H1 (cell line): ENCODE results near the gene LRP1. TPM values are rescaled to one million over a fixed set of nuclear protein-coding genes. Genes with fewer than 3 reads are reported as not detected.

ENCODE experiments used
- CTCF ChIA-PET: fragments of 300-600 bp; sonication (Branson Sonifier 250); formaldehyde crosslinking; loops from one replicate; lab custom pipeline; 2021; ENCODE audit not compliant: partially characterized antibody; lab: Charles Lee
- POLR2A ChIA-PET: fragments of 300-600 bp; sonication (Branson Sonifier 250); formaldehyde crosslinking; loops from one replicate; lab custom pipeline; 2021; ENCODE audit warnings: inconsistent platforms; ENCODE audit not compliant: partially characterized antibody; lab: Charles Lee
- DNase-seq, 2 experiments: peaks; one replicate each; pipeline versions ENCODE4 v3.0.0 to v3.0.0-alpha.2; 2010 to 2022; ENCODE audit warnings: low spot score in 2 of 2, low read depth in 1 of 2, mixed read lengths in 1 of 2
- FAIRE-seq: peaks from 2 replicates; lab custom pipeline; 2011; peaks lifted over from hg19 to GRCh38; lab: Jason Lieb, UNC
- H2AFZ ChIP-seq: 2 replicates; pipeline ENCODE4 v1.8.1; 2012; ENCODE audit warnings: low read length, inconsistent platforms
- H2AK5ac ChIP-seq: 2 replicates; pipeline ENCODE4 v1.6.1; 2013; ENCODE audit warnings: low read depth, low read length
- H2BK120ac ChIP-seq: replicated peaks from 2 replicates; pipeline ENCODE3; 2013; ENCODE audit warnings: low read depth, low read length, inconsistent platforms
- H2BK12ac ChIP-seq: 2 replicates; pipeline ENCODE4 v1.6.1; 2013; ENCODE audit warnings: low read depth, low read length
- H2BK15ac ChIP-seq: 2 replicates; pipeline ENCODE4 v1.6.1; 2013; ENCODE audit warnings: low read length
- H2BK20ac ChIP-seq: 2 replicates; pipeline ENCODE4 v1.6.1; 2013; ENCODE audit warnings: low read length
- H2BK5ac ChIP-seq: 2 replicates; pipeline ENCODE4 v1.6.1; 2013; ENCODE audit warnings: low read depth, low read length
- H3K14ac ChIP-seq: 2 replicates; pipeline ENCODE4 v1.6.1; 2013; ENCODE audit warnings: inconsistent platforms; ENCODE audit not compliant: insufficient read length
- H3K18ac ChIP-seq: 2 replicates; pipeline ENCODE4 v1.6.1; 2013; ENCODE audit warnings: low read length; ENCODE audit errors: extremely low read depth
- H3K23ac ChIP-seq: 2 replicates; pipeline ENCODE4 v1.6.1; 2013; ENCODE audit warnings: inconsistent platforms; ENCODE audit not compliant: insufficient read length
- H3K23me2 ChIP-seq: 2 replicates; pipeline ENCODE4 v1.6.1; 2013; ENCODE audit warnings: low read depth, low read length
- H3K27ac ChIP-seq: 2 replicates; pipeline ENCODE4 v1.6.1; 2011; ENCODE audit warnings: low read depth, low read length, inconsistent platforms
- H3K27me3 ChIP-seq, 4 experiments: replicated peaks in 1 of 4; 1 replicate in 1 of 4; 2 replicates in 3 of 4; pipeline versions ENCODE4 v1.6.1 to v1.8.1; 2011 to 2013; ENCODE audit warnings: low read length in 3 of 4, mild to moderate bottlenecking in 3 of 4, inconsistent platforms in 2 of 4, mixed read lengths in 2 of 4, moderate library complexity in 1 of 4; ENCODE audit not compliant: control insufficient read depth in 3 of 4, insufficient read depth in 3 of 4; ENCODE audit errors: extremely low read depth in 1 of 4
- H3K36me3 ChIP-seq, 4 experiments: 2 replicates each; pipeline versions ENCODE4 v1.6.1 to v1.8.1; 2011 to 2013; ENCODE audit warnings: mild to moderate bottlenecking in 4 of 4, low read length in 3 of 4, moderate library complexity in 2 of 4, control low read depth in 1 of 4, inconsistent platforms in 1 of 4; ENCODE audit not compliant: insufficient read depth in 4 of 4, control insufficient read depth in 2 of 4
- H3K4ac ChIP-seq: replicated peaks from 2 replicates; pipeline ENCODE3; 2013; ENCODE audit warnings: low read length, low read depth, mixed read lengths, inconsistent platforms; ENCODE audit not compliant: insufficient read length
- H3K4me1 ChIP-seq, 4 experiments: replicated peaks in 1 of 4; 1 replicate in 1 of 4; 2 replicates in 3 of 4; pipeline versions ENCODE4 v1.6.1 to v1.8.1; 2011 to 2013; ENCODE audit warnings: low read length in 3 of 4, inconsistent platforms in 2 of 4, mixed read lengths in 1 of 4; ENCODE audit not compliant: insufficient read depth in 4 of 4, control insufficient read depth in 3 of 4
- H3K4me2 ChIP-seq, 2 experiments: 2 replicates each; pipeline versions ENCODE4 v1.6.1 to v1.8.1; 2011 to 2013; ENCODE audit warnings: low read depth in 2 of 2, low read length in 2 of 2, control low read depth in 1 of 2, inconsistent platforms in 1 of 2, mild to moderate bottlenecking in 1 of 2; ENCODE audit not compliant: insufficient read depth in 1 of 2
- H3K4me3 ChIP-seq, 4 experiments: fragments of 200-600, 300-600 bp in 1 of 4; sonication (generic), shearing (Covaris generic), sonication (Bioruptor Twin) in 1 of 4; 2 replicates each; pipeline versions ENCODE4 v1.5.1 to v1.8.1; 2011 to 2016; ENCODE audit warnings: low read length in 4 of 4, low read depth in 3 of 4, control low read depth in 2 of 4, inconsistent platforms in 2 of 4, mild to moderate bottlenecking in 2 of 4, mixed read lengths in 1 of 4, moderate library complexity in 1 of 4; ENCODE audit not compliant: insufficient read depth in 2 of 4; ENCODE audit errors: extremely low read depth in 1 of 4
- H3K56ac ChIP-seq: replicated peaks from 2 replicates; pipeline ENCODE3; 2013; ENCODE audit warnings: low read depth, mild to moderate bottlenecking, mixed read lengths, low read length, inconsistent platforms; ENCODE audit not compliant: insufficient read length
- H3K79me1 ChIP-seq: 2 replicates; pipeline ENCODE4 v1.6.1; 2013; ENCODE audit warnings: low read depth, low read length, control low read depth
- H3K79me2 ChIP-seq, 2 experiments: 2 replicates each; pipeline versions ENCODE4 v1.6.1 to v1.8.1; 2012 to 2013; ENCODE audit warnings: low read length in 2 of 2, mild to moderate bottlenecking in 2 of 2, inconsistent platforms in 1 of 2; ENCODE audit not compliant: insufficient read depth in 2 of 2, control insufficient read depth in 1 of 2
- H3K9ac ChIP-seq, 4 experiments: replicated peaks in 1 of 4; 1 replicate in 1 of 4; 2 replicates in 3 of 4; pipeline versions ENCODE4 v1.6.1 to v1.8.1; 2011 to 2013; ENCODE audit warnings: low read depth in 3 of 4, low read length in 3 of 4, control low read depth in 2 of 4, mild to moderate bottlenecking in 2 of 4, moderate library complexity in 2 of 4, inconsistent platforms in 1 of 4; ENCODE audit errors: extremely low read depth in 1 of 4
- H3K9me3 ChIP-seq, 2 experiments: 2 replicates each; pipeline versions ENCODE4 v1.6.1 to v1.8.1; 2012 to 2013; ENCODE audit warnings: mild to moderate bottlenecking in 2 of 2, moderate library complexity in 2 of 2, control low read depth in 1 of 2, inconsistent platforms in 1 of 2, low read depth in 1 of 2, low read length in 1 of 2, mixed read lengths in 1 of 2; ENCODE audit not compliant: insufficient read depth in 2 of 2
- H4K20me1 ChIP-seq, 2 experiments: replicated peaks in 1 of 2; 2 replicates each; pipeline versions ENCODE3 to v1.8.1; 2011 to 2013; ENCODE audit warnings: inconsistent platforms in 2 of 2, low read length in 2 of 2, mild to moderate bottlenecking in 1 of 2; ENCODE audit not compliant: insufficient read depth in 2 of 2, control insufficient read depth in 1 of 2
- H4K5ac ChIP-seq: 2 replicates; pipeline ENCODE4 v1.6.1; 2013; ENCODE audit warnings: low read length, low read depth, mixed read lengths, inconsistent platforms; ENCODE audit not compliant: insufficient read length
- H4K8ac ChIP-seq: 2 replicates; pipeline ENCODE4 v1.8.0; 2013; ENCODE audit warnings: mild to moderate bottlenecking, moderate library complexity, low read length, inconsistent platforms; ENCODE audit not compliant: insufficient read depth; ENCODE audit errors: extremely low read depth
- H4K91ac ChIP-seq: replicated peaks from 2 replicates; pipeline ENCODE3; 2013; ENCODE audit warnings: low read length, mixed read lengths, inconsistent platforms; ENCODE audit not compliant: insufficient read length
- E2F6 ChIP-seq: IDR thresholded peaks from 2 replicates; pipeline ENCODE4 v1.6.1; 2012; ENCODE audit warnings: inconsistent platforms
- MAX ChIP-seq: IDR thresholded peaks from 2 replicates; pipeline ENCODE4 v1.6.1; 2012; ENCODE audit warnings: inconsistent platforms
- NANOG ChIP-seq: IDR thresholded peaks from 2 replicates; pipeline ENCODE4 v1.6.1; 2011; ENCODE audit warnings: low read length, low read depth, mild to moderate bottlenecking, inconsistent platforms; ENCODE audit not compliant: insufficient read depth, poor library complexity, severe bottlenecking
- PHF8 ChIP-seq: fragments of 200-600 bp; sonication (generic); conservative IDR thresholded peaks from 2 replicates; pipeline ENCODE4 v1.7.1; 2012; ENCODE audit warnings: low read depth, mild to moderate bottlenecking, inconsistent platforms, low read length, moderate library complexity
- SIN3A ChIP-seq, 2 experiments: IDR thresholded peaks in 1 of 2; conservative IDR thresholded peaks in 1 of 2; 2 replicates each; pipeline ENCODE4 v1.6.1; 2011 to 2012; ENCODE audit warnings: low read length in 2 of 2, improper control_type of control experiment in 1 of 2, low read depth in 1 of 2, mild to moderate bottlenecking in 1 of 2
- SP2 ChIP-seq: IDR thresholded peaks from 2 replicates; pipeline ENCODE4 v1.6.1; 2012; ENCODE audit warnings: mild to moderate bottlenecking, low read length, inconsistent platforms
- SRF ChIP-seq: IDR thresholded peaks from 2 replicates; pipeline ENCODE4 v1.6.1; 2011; ENCODE audit warnings: mild to moderate bottlenecking, low read depth, low read length, moderate library complexity
- SUZ12 ChIP-seq: fragments of 200-600 bp; sonication (generic); IDR thresholded peaks from 2 replicates; pipeline ENCODE4 v1.6.1; 2012; ENCODE audit warnings: mild to moderate bottlenecking, inconsistent platforms, low read length, moderate library complexity, mixed read lengths
- WGBS, 2 experiments: shearing (Covaris generic) in 1 of 2; methylation state at CpG; one replicate each; pipeline versions ENCODE4 v1.1.6 to v1.1.7; 2013 to 2015; ENCODE audit warnings: low lambda C conversion rate in 2 of 2, mixed read lengths in 2 of 2, inconsistent platforms in 1 of 2, low coverage in 1 of 2, missing lambda C conversion rate in 1 of 2; ENCODE audit not compliant: insufficient replicate concordance in 2 of 2, insufficient coverage in 1 of 2, insufficient read length in 1 of 2; ENCODE audit errors: extremely low coverage in 1 of 2, missing lambda C conversion rate in 1 of 2; 5-methylcytosine and 5-hydroxymethylcytosine counted together
- polyA plus RNA-seq, 7 experiments: library from polyadenylated mRNA; depleted of rRNA in 3 of 7; stranded (reverse) in 5 of 7; unstranded in 2 of 7; fragments of >200 nt in 5 of 7; fragments of 200-250 nt in 2 of 7; gene quantifications; 1 replicate in 5 of 7; 2 replicates in 1 of 7; 4 replicates in 1 of 7; pipeline versions ENCODE4 v1.2.1 to v1.2.3, GENCODE V29; 2011 to 2013; ENCODE audit warnings: missing spikeins in 2 of 7, mixed read lengths in 2 of 7
- total RNA-seq: library from RNA; stranded (reverse); fragmentation: NEBNext Ultra II Directional; extraction: Animal tissue kit (Norgen Biotek cat#: 25700); gene quantifications from 2 replicates; pipeline ENCODE4 v1.2.1, GENCODE V29; 2021

The LRP1 gene
- total and polyA plus RNA-seq, 2 of the 8 experiments (the other 6 are each of a cell fraction or from before 2014, with no cell fraction given), result 35.3 to 92.5 TPM

- Histone ChIP-seq H2AK5ac (no peak overlapping the region; the same call in 1 of the 2 replicates), H3K56ac (no peak overlapping the region), H3K27ac (no peak overlapping the region), H3K4me1 (peaks cover 6 to 73% (median 46%) of the 10 kb centered on the region in 4 experiments), H4K91ac (peak overlapping the region; percentile 56), H2AFZ (no peak overlapping the region), H2BK20ac (no peak overlapping the region; the same call in 1 of the 2 replicates), H2BK120ac (no peak overlapping the region)
- POLR2A ChIA-PET, result interaction anchor here (0.8 to 23.7 kb wide), 11 partner anchors 10 to 219 kb away, joined by 3 to 852 read pairs (median 14); partner anchors contain the start of genes INHBE, LRP1, NXPH4 and SHMT2
- TF ChIP-seq NANOG (no peak), SRF (no peak), E2F6 (peak; percentile 64), SP2 (no peak), MAX (0 out of 2 replicates have a peak, but pooled peaks have one; percentile 17), SUZ12 (peak; percentile 26; the same call in 1 of the 2 replicates), SIN3A (conservative IDR thresholded peaks at IDR 0.05 in 1 of 2, IDR thresholded peaks at IDR 0.05 in 1 of 2; ENCODE audit: low read depth in 1 of 2, low read length in 2 of 2) (no peak), PHF8 (no peak)
- TF ChIP-seq, all 59 proteins: peak for 3
- 4% methylated on average over 14 of the region's 14 CpGs; no CpG with 5 or more reads in 1 of the 2 experiments for WGBS, 2 experiments
- H3K79me1 ChIP-seq, result no peaks in the 10 kb centered on the region
- no peak for FAIRE-seq
- peaks cover 59 to 86% (median 80%) of the 10 kb centered on the region in 4 experiments for H3K27me3 ChIP-seq
- no peak overlapping the region for H3K23ac ChIP-seq
- H3K4me2 ChIP-seq, result peak overlapping the region; percentile 89 to 91
- no peak overlapping the region; the same call in 1 of the 2 replicates for H2BK5ac ChIP-seq
- H3K79me2 ChIP-seq, result no peaks in the 10 kb centered on the region
- H3K36me3 ChIP-seq, result peaks cover 0 to 1% (median 0%) of the 10 kb centered on the region in 4 experiments; a peak in 2 of 8 replicates
- H3K9ac ChIP-seq, result peak overlapping the region in 3 of 4 experiments; percentile 2 to 42 (median 41); a peak in 4 of 7 replicates
- H2BK12ac ChIP-seq, result peak overlapping the region; percentile 99
- CTCF ChIA-PET, result interaction anchor here (0.8 to 27.9 kb wide), 11 partner anchors 7 to 217 kb away, joined by 3 to 726 read pairs (median 5); partner anchors contain the start of genes GLI1, INHBE, NXPH4 and SHMT2
- no peak for DNase-seq
- H4K8ac ChIP-seq, result peak overlapping the region; percentile 96; the same call in 1 of the 2 replicates
- peak overlapping the region; percentile 88; the same call in 1 of the 2 replicates for H2BK15ac ChIP-seq
- H4K5ac ChIP-seq, result no peak overlapping the region
- peak overlapping the region; percentile 21 for H3K4ac ChIP-seq
- H3K14ac ChIP-seq, result peak overlapping the region; percentile 4
- H3K9me3 ChIP-seq, result no peaks in the 10 kb centered on the region
- peaks cover 26% of the 10 kb centered on the region for H3K23me2 ChIP-seq
- H3K4me3 ChIP-seq, result peak overlapping the region; percentile 42 to 67 (median 46)
- H3K18ac ChIP-seq, result peak overlapping the region; percentile 83
- H4K20me1 ChIP-seq, result peaks cover 15 to 18% of the 10 kb centered on the region in 2 experiments
Observed at GRCh38 chr12:57239587-57240065, 111.3 kb downstream of the LRP1 start.
